Neuron (in vitro differentiated cells): ENCODE measurements around the gene RCOR3.
A peak's percentile ranks its signal among the peaks of the same experiment; 100 is the strongest.
"Not testable (repeated sequence)": the region's sequence is repeated elsewhere in the genome, so short reads cannot be mapped to it uniquely, and the experiment has no call there.

ENCODE experiments used
- H2AFZ ChIP-seq: one replicate; pipeline ENCODE4 v1.6.1; 2013; ENCODE audit warnings: low read depth, mild to moderate bottlenecking, inconsistent platforms, low read length, moderate library complexity
- H3K27me3 ChIP-seq: one replicate; pipeline ENCODE4 v1.6.1; 2013; ENCODE audit warnings: low read length; ENCODE audit not compliant: insufficient read depth
- H3K36me3 ChIP-seq: one replicate; pipeline ENCODE4 v1.6.1; 2013; ENCODE audit warnings: low read length; ENCODE audit not compliant: insufficient read depth
- H3K4me1 ChIP-seq: one replicate; pipeline ENCODE4 v1.6.1; 2013; ENCODE audit warnings: low read length; ENCODE audit not compliant: insufficient read depth
- H3K4me3 ChIP-seq: 2 replicates; pipeline ENCODE4 v1.5.1; 2013; ENCODE audit warnings: mild to moderate bottlenecking, low read length, moderate library complexity
- H3K9me3 ChIP-seq: one replicate; pipeline ENCODE4 v1.6.1; 2013; ENCODE audit warnings: low read length

RCOR3 gene

DNA sequence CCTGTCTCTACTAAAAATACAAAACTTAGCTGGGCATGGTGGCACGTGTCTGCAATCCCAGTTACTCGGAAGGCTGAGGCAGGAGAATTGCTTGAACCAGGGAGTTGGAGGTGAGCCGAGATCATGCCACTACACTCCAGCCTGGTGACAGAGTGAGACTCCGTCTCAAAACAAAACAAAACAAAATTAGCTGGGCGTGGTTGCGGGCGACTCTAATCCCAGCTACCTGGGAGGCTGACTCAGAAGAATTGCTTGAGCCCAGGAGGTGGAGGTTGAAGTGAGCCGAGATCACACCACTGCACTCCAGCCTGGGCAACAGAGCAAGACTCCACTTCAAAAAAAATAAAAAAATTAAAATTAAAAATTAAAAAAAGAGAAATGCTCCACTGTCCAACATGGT lies 18.6 kb upstream of the RCOR3 start:
- not testable (repeated sequence) for H3K27me3 ChIP-seq, H3K9me3 ChIP-seq, H3K4me1 ChIP-seq, H3K36me3 ChIP-seq, H3K4me3 ChIP-seq, H2AFZ ChIP-seq

DNA sequence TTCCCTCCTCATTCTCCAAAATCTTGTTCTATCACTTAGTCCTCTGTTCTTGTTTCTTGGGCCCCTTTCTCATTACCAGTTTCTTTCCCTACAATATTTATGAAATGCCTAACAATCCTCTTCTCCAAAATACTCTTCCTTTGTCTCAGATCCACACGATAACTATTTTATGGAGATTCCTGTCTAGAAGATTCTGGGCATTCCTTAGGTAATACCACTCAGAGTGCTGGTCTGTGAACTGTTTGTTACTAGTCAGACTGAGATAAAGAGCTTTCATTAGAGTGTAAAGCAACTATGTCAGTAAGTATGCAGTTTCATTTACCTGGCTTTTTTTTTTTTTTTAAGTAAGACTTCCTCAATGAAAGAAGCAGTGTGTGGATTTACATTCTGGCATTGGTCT lies 18.1 kb upstream of the RCOR3 start:
- Histone ChIP-seq H3K27me3 (peaks cover 3% of the 10 kb centered on the region), H3K36me3 (no peaks in the 10 kb centered on the region), H2AFZ (no peak overlapping the region), H3K4me3 (no peak overlapping the region), H3K4me1 (no peaks in the 10 kb centered on the region), H3K9me3 (no peaks in the 10 kb centered on the region)

DNA sequence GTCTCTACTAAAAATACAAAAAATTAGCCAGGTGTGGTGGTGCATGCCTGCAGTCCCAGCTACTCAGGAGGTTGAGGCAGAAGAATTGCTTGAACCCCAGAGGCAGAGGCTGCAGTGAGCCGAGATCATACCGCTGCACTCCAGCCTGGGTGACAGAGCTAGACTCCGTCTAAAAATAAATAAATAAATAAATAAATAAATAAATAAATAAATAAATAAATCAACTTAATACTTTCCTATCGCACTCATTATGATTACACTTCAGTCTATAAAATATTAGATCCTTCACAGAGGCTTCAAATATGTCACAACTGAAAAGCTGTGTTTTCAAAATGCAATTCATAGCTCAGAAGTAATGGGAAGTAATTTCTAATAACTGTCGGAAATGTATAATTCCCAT lies 15.5 kb upstream of the RCOR3 start:
- not testable (repeated sequence) for H3K9me3 ChIP-seq, H3K4me3 ChIP-seq, H3K27me3 ChIP-seq, H3K36me3 ChIP-seq, H3K4me1 ChIP-seq, H2AFZ ChIP-seq

DNA sequence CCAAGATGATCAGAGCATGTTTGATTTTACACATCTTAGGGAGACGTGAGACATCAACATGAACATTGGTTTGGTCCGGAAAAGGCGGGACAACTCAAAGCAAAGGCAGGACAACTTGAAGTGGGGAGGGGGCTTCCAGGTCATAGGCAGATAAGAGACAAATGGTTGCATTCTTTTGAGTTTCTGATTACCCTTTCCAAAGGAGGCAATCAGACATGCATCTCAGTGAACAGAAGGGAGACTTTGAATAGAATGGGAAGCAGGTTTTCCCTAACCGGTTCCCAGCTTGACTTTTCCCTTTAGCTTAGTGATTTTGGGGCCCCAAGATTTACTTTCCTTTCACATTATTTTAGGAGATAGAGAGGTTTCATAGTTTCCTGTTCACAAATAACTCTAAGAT lies 12.6 kb upstream of the RCOR3 start:
- not testable (repeated sequence) for H3K27me3 ChIP-seq, H3K9me3 ChIP-seq, H3K4me1 ChIP-seq, H3K36me3 ChIP-seq, H2AFZ ChIP-seq, H3K4me3 ChIP-seq

DNA sequence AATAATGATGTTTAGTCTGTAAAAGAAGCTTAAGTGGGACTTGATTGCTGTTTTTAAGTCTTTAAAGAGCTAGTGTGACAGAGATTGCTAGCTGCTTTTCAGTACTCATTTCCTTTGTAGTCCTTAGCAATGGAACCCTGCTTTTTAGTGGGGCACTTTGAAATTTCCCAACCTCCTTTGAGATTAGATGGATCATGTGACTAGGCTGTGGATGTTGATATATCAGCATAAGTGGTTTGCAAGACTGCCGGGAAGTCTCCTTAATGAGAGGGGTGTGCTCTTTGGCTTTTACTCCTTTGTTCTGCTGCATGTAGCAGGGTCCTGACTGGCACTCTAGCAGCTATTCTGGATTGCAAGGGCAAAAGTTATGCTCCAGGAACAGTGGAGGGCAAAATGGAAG lies 11.2 kb upstream of the RCOR3 start:
- H3K9me3 ChIP-seq: no peaks in the 10 kb centered on the region
- no peak overlapping the region for H3K4me3 ChIP-seq
- peaks cover 4% of the 10 kb centered on the region for H3K27me3 ChIP-seq
- H2AFZ ChIP-seq: peak overlapping the region; percentile 70
- H3K4me1 ChIP-seq: peaks cover 8% of the 10 kb centered on the region
- no peaks in the 10 kb centered on the region for H3K36me3 ChIP-seq

DNA sequence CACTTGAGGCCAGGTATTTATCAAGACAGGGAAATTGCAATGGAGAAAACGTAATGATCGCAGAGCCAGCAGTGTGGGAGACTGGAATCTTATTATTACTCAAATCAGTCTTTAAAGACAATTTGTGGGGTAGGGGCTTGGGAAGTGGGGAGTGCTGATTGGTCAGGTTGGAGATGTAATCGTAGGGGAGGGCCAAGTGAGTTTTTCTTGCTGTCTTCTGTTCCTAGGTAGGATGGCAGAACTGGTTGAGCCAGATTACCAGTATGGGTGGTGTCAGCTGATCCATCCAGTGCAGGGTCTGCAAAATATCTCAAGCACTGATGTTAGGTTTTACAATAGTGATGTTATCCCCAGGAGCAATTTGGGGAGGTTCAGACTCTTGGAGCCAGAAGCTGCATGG lies 9.6 kb upstream of the RCOR3 start:
- H3K27me3 ChIP-seq, H3K9me3 ChIP-seq, H3K4me1 ChIP-seq, H3K36me3 ChIP-seq, H2AFZ ChIP-seq, H3K4me3 ChIP-seq: not testable (repeated sequence)

DNA sequence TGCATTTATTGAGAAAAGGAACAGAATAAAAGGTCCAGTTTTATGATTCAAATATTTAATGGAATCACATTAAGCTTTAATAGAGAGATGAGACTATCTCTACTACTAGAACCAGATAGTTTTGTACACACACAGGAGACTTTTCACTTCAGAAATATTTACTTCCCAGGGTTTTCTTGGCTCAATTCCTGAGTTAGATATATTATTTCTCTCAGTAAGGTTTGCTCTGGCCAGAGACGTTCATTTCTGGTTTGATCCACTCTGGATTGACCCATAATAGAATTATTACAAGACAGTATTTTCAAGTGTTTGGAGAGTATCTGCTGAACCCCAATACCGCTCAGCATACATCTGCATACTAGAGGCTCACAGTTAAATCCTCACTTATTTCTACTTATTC lies 1.3 kb upstream of the RCOR3 start:
- peak overlapping the region; percentile 60 for H3K4me3 ChIP-seq
- no peaks in the 10 kb centered on the region for H3K9me3 ChIP-seq
- H3K4me1 ChIP-seq: peaks cover 13% of the 10 kb centered on the region
- H3K36me3 ChIP-seq: peaks cover 3% of the 10 kb centered on the region
- peak overlapping the region; percentile 34 for H2AFZ ChIP-seq
- no peaks in the 10 kb centered on the region for H3K27me3 ChIP-seq

DNA sequence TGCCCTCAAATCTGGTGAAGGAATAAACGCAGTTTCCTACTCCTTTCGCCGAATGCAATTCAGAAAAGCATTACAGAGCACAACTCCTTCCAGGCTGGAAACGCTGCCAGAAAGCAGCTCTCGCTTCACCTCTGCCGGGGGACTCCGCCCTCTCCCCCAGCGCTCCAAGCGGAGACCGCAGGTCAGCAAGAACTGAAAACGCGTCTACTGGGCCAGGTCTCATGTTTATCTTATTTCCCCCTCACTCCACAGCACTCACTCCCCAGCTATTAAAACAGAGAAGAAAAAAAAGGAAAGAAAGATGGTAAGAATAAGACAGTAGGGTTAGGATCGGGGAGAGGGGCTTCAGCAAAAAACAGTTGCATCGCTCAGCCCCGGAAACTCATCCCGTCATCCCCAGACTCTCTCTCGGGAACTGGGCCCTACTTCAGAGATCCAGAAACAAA lies 833 bp upstream of the RCOR3 start:
- Histone ChIP-seq H3K4me1 (peaks cover 13% of the 10 kb centered on the region), H2AFZ (peak overlapping the region; percentile 11), H3K36me3 (peaks cover 3% of the 10 kb centered on the region), H3K27me3 (no peaks in the 10 kb centered on the region), H3K4me3 (peak overlapping the region; percentile 60), H3K9me3 (no peaks in the 10 kb centered on the region)

DNA sequence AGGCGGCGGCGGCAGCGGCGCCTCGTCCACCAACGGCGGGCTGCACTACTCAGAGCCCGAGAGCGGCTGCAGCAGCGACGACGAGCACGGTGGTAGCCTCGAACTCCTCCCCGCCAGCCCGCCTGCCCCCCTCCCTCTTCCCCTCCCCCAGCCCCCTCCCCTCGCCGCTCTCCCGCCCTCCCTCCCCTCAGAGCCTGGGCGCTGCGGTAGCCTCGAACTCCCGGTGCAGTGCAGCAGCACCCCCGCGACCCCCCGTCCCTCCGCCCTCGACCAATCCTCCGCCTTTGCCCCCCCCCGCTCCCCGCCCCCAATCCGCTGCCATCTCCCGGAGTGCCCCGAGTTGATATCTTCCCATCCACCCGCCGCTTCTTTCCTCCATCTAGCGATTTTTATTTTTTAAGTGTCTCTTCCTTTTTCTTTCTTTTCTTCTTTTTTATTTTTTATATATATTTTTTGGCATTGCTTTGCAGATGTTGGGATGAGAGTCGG lies 516 bp downstream of the RCOR3 start:
- Histone ChIP-seq H3K4me1 (peaks cover 13% of the 10 kb centered on the region), H3K9me3 (no peaks in the 10 kb centered on the region), H3K4me3 (peak overlapping the region; percentile 66), H3K27me3 (no peaks in the 10 kb centered on the region), H3K36me3 (peaks cover 10% of the 10 kb centered on the region), H2AFZ (no peak overlapping the region)

DNA sequence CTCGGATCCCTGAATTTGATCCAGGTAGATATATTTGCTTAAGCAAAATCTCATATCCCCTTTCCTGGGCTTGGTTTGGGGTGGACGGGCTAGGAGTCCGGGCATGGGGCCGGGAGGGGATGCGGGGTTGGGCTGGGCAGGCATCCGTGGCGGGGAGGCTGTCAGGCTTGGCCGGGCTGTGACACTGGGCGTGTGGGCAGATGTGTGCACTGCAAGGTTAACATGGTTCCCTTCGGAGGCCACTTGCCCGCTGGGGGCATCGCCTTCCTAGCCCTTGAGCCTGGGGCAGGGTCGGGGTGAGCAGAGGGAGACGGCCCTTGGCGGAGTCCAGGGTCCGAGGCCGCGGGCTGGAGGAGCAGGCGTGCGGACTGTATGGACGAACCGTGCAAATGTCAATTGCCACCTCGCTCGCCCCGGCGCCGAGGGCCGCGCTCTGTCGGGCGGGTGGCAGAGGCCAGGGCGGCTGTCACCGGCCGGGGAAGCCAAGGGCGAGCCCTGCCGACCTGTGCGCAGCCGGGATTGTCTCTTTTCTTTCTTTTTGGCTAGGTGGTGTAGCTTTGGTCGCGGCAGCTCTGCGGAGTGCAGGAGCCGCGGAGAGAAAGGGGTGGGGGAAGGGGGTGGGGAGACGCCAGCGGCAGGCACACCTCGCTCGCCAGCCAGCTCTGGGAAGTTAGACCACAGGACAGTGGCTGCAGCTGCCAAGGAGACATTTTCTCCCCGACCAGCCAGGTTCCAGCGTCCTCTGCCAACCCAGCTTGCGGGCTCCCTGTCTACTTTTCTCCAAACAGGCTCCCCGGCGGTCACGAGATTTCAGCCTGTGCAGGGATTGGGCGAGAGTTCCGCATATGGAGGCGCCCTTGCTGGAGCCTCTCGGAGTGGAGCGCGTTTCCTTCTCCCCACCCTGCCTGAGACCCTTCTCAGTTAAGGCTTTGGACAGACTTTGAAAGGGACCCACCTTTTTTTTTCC lies 1.3 kb downstream of the RCOR3 start:
- Histone ChIP-seq H2AFZ (no peak overlapping the region), H3K36me3 (peaks cover 10% of the 10 kb centered on the region), H3K27me3 (no peaks in the 10 kb centered on the region), H3K9me3 (no peaks in the 10 kb centered on the region), H3K4me3 (peak overlapping the region; percentile 66), H3K4me1 (peaks cover 13% of the 10 kb centered on the region)

DNA sequence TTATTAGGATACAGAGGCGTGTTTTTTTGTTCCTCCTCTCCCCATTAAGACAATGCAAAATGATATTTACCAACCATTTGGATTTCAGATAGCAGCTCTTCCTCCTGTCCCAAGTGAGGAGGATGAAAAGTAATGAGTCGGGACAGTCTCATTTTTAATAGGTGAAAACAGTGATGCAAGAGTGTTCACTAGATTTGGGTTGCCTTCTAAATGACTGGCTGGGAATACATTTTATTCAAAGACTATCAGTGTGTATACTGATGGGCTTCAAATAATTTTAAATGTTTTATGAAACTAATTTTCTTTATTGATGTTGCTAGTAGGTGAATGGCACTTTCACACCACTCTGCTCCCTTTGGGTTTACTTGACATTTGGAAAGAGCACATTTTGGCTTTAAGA lies 2.1 kb downstream of the RCOR3 start:
- Histone ChIP-seq H3K9me3 (no peaks in the 10 kb centered on the region), H3K27me3 (no peaks in the 10 kb centered on the region), H3K36me3 (peaks cover 10% of the 10 kb centered on the region), H2AFZ (no peak overlapping the region), H3K4me3 (peak overlapping the region; percentile 66), H3K4me1 (peaks cover 13% of the 10 kb centered on the region)

DNA sequence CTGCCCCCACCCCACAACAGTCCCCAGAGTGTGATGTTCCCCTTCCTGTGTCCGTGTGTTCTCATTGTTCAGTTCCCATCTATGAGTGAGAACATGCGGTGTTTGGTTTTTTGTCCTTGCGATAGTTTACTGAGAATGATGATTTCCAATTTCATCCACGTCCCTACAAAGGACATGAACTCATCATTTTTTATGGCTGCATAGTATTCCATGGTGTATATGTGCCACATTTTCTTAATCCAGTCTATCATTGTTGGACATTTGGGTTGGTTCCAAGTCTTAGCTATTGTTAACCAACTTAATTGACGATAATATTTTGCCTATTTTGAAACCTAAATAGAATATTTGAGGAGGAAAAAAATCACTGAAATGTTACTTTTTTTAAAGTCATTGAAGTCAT lies 3.9 kb downstream of the RCOR3 start:
- not testable (repeated sequence) for H2AFZ ChIP-seq, H3K9me3 ChIP-seq, H3K27me3 ChIP-seq, H3K4me3 ChIP-seq, H3K4me1 ChIP-seq
- peaks cover 23% of the 10 kb centered on the region for H3K36me3 ChIP-seq

DNA sequence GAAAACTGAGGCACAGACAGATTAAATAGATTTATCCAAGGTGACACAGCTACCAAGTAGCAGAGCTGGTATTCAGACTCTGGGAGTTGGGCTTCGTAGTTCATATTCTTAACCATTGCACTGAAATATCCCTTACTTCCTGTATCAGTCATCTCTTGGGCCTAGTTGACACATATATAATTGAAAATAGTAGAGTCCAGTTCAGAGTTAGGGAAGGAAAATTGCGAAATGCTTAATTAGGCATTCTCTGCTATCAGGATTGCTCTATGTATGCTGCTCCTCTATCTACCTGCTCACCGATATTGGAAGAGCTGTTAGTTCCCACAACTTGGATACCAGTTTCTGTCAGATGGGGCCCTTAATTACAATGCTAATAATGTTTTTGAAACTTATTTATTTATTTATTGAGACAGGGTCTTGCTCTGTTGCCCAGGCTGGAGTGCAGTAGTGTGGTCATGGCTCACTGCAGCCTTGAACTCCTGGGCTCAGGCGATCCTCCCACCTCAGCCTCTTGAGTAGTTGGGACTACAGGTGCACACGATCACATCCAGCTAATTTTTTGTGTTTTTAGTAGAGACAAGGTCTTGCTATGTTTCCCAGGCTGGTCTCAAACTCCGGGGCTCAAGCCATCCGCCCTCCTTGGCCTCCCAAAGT lies 8.2 kb downstream of the RCOR3 start:
- H3K9me3 ChIP-seq: no peaks in the 10 kb centered on the region
- no peaks in the 10 kb centered on the region for H3K4me1 ChIP-seq
- no peak overlapping the region for H3K4me3 ChIP-seq
- H3K27me3 ChIP-seq: no peaks in the 10 kb centered on the region
- no peak overlapping the region for H2AFZ ChIP-seq
- H3K36me3 ChIP-seq: peaks cover 29% of the 10 kb centered on the region
